ENCODE measurements around the gene MAGEC3.

GRCh38 chrX:141791856-141792255 lies 46.3 kb upstream of the MAGEC3 start:
- TF ChIP-seq, protein P1, sequence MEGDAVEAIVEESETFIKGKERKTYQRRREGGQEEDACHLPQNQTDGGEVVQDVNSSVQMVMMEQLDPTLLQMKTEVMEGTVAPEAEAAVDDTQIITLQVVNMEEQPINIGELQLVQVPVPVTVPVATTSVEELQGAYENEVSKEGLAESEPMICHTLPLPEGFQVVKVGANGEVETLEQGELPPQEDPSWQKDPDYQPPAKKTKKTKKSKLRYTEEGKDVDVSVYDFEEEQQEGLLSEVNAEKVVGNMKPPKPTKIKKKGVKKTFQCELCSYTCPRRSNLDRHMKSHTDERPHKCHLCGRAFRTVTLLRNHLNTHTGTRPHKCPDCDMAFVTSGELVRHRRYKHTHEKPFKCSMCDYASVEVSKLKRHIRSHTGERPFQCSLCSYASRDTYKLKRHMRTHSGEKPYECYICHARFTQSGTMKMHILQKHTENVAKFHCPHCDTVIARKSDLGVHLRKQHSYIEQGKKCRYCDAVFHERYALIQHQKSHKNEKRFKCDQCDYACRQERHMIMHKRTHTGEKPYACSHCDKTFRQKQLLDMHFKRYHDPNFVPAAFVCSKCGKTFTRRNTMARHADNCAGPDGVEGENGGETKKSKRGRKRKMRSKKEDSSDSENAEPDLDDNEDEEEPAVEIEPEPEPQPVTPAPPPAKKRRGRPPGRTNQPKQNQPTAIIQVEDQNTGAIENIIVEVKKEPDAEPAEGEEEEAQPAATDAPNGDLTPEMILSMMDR (optimal IDR thresholded peaks at IDR 0.05 in 1 of 3, IDR thresholded peaks at IDR 0.05 in 1 of 3, conservative IDR thresholded peaks at IDR 0.05 in 1 of 3; ENCODE audit: extremely low read depth in 1 of 3, insufficient read depth in 2 of 3, low read length in 3 of 3): no peak
- no peak for TF ChIP-seq EZH2 (IDR thresholded peaks at IDR 0.05; ENCODE audit: low read length)

All from keratinocyte (primary cell).